B cell (primary cell): ENCODE results near the gene RPL7A. TPM values are rescaled to one million over a fixed set of nuclear protein-coding genes. Genes with fewer than 3 reads are reported as not detected.

Experiments
- ATAC-seq: fragments of 200-7000 bp; cut with Tn5 transposase; one replicate; pipeline ENCODE4 v1.10.0; 2021; ENCODE audit warnings: low read depth, mild to moderate bottlenecking, moderate number of reproducible peaks, moderate library complexity
- CTCF ChIA-PET: fragments of 350-600 bp; sonication (Branson Sonifier 250); formaldehyde crosslinking; loops from one replicate; lab custom pipeline; 2021; ENCODE audit warnings: antibody characterized with exemption, inconsistent platforms; lab: Charles Lee
- POLR2A ChIA-PET: fragments of 350-600 bp; sonication (Branson Sonifier 250); formaldehyde crosslinking; loops from one replicate; lab custom pipeline; 2021; ENCODE audit warnings: antibody characterized with exemption; lab: Charles Lee
- DNase-seq: peaks from one replicate; pipeline ENCODE4 v3.0.0; 2013
- H2AFZ ChIP-seq: 2 replicates; pipeline ENCODE4 v1.6.1; 2012; ENCODE audit warnings: mild to moderate bottlenecking, low read depth, low read length; ENCODE audit not compliant: insufficient read depth, poor library complexity, severe bottlenecking
- H3K27ac ChIP-seq, 2 donors: 1 replicate in 1 of 2; 2 replicates in 1 of 2; pipeline ENCODE4 v1.5.1; 2012 to 2013; ENCODE audit warnings: low read length in 2 of 2, mild to moderate bottlenecking in 2 of 2, moderate library complexity in 1 of 2
- H3K27me3 ChIP-seq, 4 experiments: fragments of 200-600 bp in 1 of 4; sonication (generic) in 1 of 4; replicated peaks in 1 of 4; 1 replicate in 2 of 4; 2 replicates in 2 of 4; pipeline versions ENCODE4 v1.6.1 to v1.7.0; 2013 to 2016; ENCODE audit warnings: low read length in 3 of 4, mild to moderate bottlenecking in 2 of 4, mixed read lengths in 1 of 4, moderate library complexity in 1 of 4; ENCODE audit not compliant: insufficient read depth in 4 of 4, control insufficient read depth in 3 of 4; ENCODE audit errors: control extremely low read depth in 1 of 4
- H3K36me3 ChIP-seq, 2 experiments: replicated peaks in 1 of 2; 1 replicate in 1 of 2; 2 replicates in 1 of 2; pipeline versions ENCODE4 v1.6.1 to v1.7.1; 2013; ENCODE audit warnings: low read length in 1 of 2; ENCODE audit not compliant: insufficient read depth in 2 of 2, control insufficient read depth in 1 of 2; ENCODE audit errors: control extremely low read depth in 1 of 2, extremely low read depth in 1 of 2
- H3K4me1 ChIP-seq, 2 donors: fragments of 200-600 bp in 1 of 2; sonication (generic) in 1 of 2; 1 replicate in 1 of 2; 2 replicates in 1 of 2; pipeline versions ENCODE4 v1.5.1 to v1.6.1; 2013 to 2017; ENCODE audit warnings: low read length in 2 of 2; ENCODE audit not compliant: control insufficient read depth in 2 of 2, insufficient read depth in 2 of 2
- H3K4me2 ChIP-seq: replicated peaks from 2 replicates; pipeline ENCODE3; 2012; ENCODE audit warnings: mild to moderate bottlenecking, low read depth, low read length; ENCODE audit not compliant: poor library complexity, severe bottlenecking
- H3K4me3 ChIP-seq, 5 experiments: fragments of 200-600 bp in 1 of 5; sonication (generic) in 1 of 5; 1 replicate in 3 of 5; 2 replicates in 2 of 5; pipeline versions ENCODE4 v1.5.1 to v1.7.0; 2011 to 2016; ENCODE audit warnings: low read length in 4 of 5, mild to moderate bottlenecking in 4 of 5, low read depth in 2 of 5, control low read depth in 1 of 5, moderate library complexity in 1 of 5; ENCODE audit not compliant: insufficient read depth in 1 of 5; ENCODE audit errors: control extremely low read depth in 1 of 5, extremely low read depth in 1 of 5
- H3K79me2 ChIP-seq: fragments of 200-600 bp; sonication (generic); one replicate; pipeline ENCODE4 v1.6.0; 2016; ENCODE audit warnings: low read length; ENCODE audit not compliant: control insufficient read depth, insufficient read depth
- H3K9ac ChIP-seq: fragments of 200-600 bp; sonication (generic); 2 replicates; pipeline ENCODE4 v1.6.1; 2017; ENCODE audit warnings: mild to moderate bottlenecking, low read length, moderate library complexity
- H3K9me3 ChIP-seq, 3 donors: one replicate each; pipeline versions ENCODE4 v1.6.1 to v1.7.1; 2013; ENCODE audit warnings: low read length in 2 of 3; ENCODE audit not compliant: control insufficient read depth in 2 of 3, insufficient read depth in 1 of 3; ENCODE audit errors: control extremely low read depth in 1 of 3
- H4K20me1 ChIP-seq: 2 replicates; pipeline ENCODE4 v1.6.0; 2012; ENCODE audit warnings: mild to moderate bottlenecking, low read length; ENCODE audit not compliant: insufficient read depth, control insufficient read depth, poor library complexity, severe bottlenecking
- H3K27ac Mint-ChIP-seq: one replicate; pipeline ENCODE4 v1.8.0; 2021; ENCODE audit warnings: mixed read lengths
- H3K27me3 Mint-ChIP-seq: one replicate; pipeline ENCODE4 v1.8.0; 2021; ENCODE audit warnings: mixed read lengths
- H3K4me1 Mint-ChIP-seq: one replicate; pipeline ENCODE4 v1.8.0; 2021; ENCODE audit warnings: mixed read lengths
- H3K4me3 Mint-ChIP-seq: one replicate; pipeline ENCODE4 v1.8.0; 2021; ENCODE audit warnings: mixed read lengths
- H3K9me3 Mint-ChIP-seq: one replicate; pipeline ENCODE4 v1.8.0; 2022; ENCODE audit warnings: mixed read lengths; ENCODE audit not compliant: insufficient read depth
- CTCF ChIP-seq: fragments of 200-600 bp; IDR thresholded peaks from one replicate; pipeline ENCODE4 v1.8.0; 2022; ENCODE audit warnings: antibody characterized with exemption, mild to moderate bottlenecking
- EZH2 ChIP-seq: IDR thresholded peaks from 2 replicates; pipeline ENCODE4 v1.6.1; 2012; ENCODE audit warnings: borderline replicate concordance, low read depth, mild to moderate bottlenecking, moderate library complexity, low read length; ENCODE audit not compliant: insufficient read depth, poor library complexity, severe bottlenecking
- WGBS: methylation state at CpG from one replicate; pipeline ENCODE4 v1.1.5; 2013; ENCODE audit warnings: missing lambda C conversion rate; ENCODE audit not compliant: insufficient coverage; 5-methylcytosine and 5-hydroxymethylcytosine counted together
- intact Hi-C: fragments of 100-400 bp; cut with micrococcal nuclease; formaldehyde crosslinking; loops from one replicate; pipeline ENCODE4 v1.10.0; 2022
- polyA plus RNA-seq: library from polyadenylated mRNA; depleted of rRNA; stranded (reverse); fragments of >200 nt; gene quantifications from 2 replicates; pipeline ENCODE4 v1.2.3, GENCODE V29; 2012
- total RNA-seq, 2 donors: library from RNA; stranded (reverse); fragments of 120-200 nt in 1 of 2; gene quantifications; 1 replicate in 1 of 2; 2 replicates in 1 of 2; pipeline versions ENCODE4 v1.2.3 to v1.2.4, GENCODE V29; 2013 to 2022

RPL7A gene
- total and polyA plus RNA-seq, 2 donors (not counting 1 experiment from before 2014, with no cell fraction given): 2,407 to 3,937 TPM

- H3K4me1 ChIP-seq: peaks cover 26 to 42% of the 10 kb centered on the region in 2 donors
These were observed 21.4 kb downstream of the RPL7A start for GRCh38 chr9:133369422-133369821.

GRCh38 chr9:133369933-133370332 lies 21.9 kb downstream of the RPL7A start:
- peaks cover 94% of the 10 kb centered on the region for H3K79me2 ChIP-seq
- no peak overlapping the region for H3K9ac ChIP-seq
- Mint-ChIP-seq H3K9me3 (no peaks in the 10 kb centered on the region), H3K4me1 (peaks cover 55% of the 10 kb centered on the region), H3K4me3 (no peak overlapping the region), H3K27ac (no peak overlapping the region), H3K27me3 (no peaks in the 10 kb centered on the region)
- peaks cover 31 to 47% of the 10 kb centered on the region in 2 donors for H3K4me1 ChIP-seq
- WGBS: 88% methylated on average over 5 of the region's 7 CpGs
- no peak overlapping the region for H3K4me2 ChIP-seq
- no peak for DNase-seq
- H2AFZ ChIP-seq: no peak overlapping the region
- TF ChIP-seq CTCF: no peak
- TF ChIP-seq EZH2: no peak
- CTCF ChIA-PET: no interaction called here
- H3K4me3 ChIP-seq: no peak overlapping the region
- POLR2A ChIA-PET: no interaction called here
- no peaks in the 10 kb centered on the region for H3K27me3 ChIP-seq
- no peak overlapping the region for H3K27ac ChIP-seq
- H3K36me3 ChIP-seq: peaks cover 0 to 56% of the 10 kb centered on the region in 2 experiments
- no peak for ATAC-seq
- peaks cover 98% of the 10 kb centered on the region for H4K20me1 ChIP-seq
- intact Hi-C loops: no loop called here
- H3K9me3 ChIP-seq: no peaks in the 10 kb centered on the region

More at GRCh38 chr9:133369422-133369821, 21.4 kb downstream of the RPL7A start:
- Histone ChIP-seq H3K27ac (no peak overlapping the region), H3K9ac (no peak overlapping the region), H3K9me3 (no peaks in the 10 kb centered on the region), H3K4me2 (no peak overlapping the region), H3K79me2 (peaks cover 89% of the 10 kb centered on the region), H2AFZ (no peak overlapping the region), H3K27me3 (no peaks in the 10 kb centered on the region), H3K4me3 (no peak overlapping the region), H4K20me1 (peaks cover 96% of the 10 kb centered on the region), H3K36me3 (peaks cover 0 to 59% of the 10 kb centered on the region in 2 experiments)
- Mint-ChIP-seq H3K27me3 (no peaks in the 10 kb centered on the region), H3K4me3 (peak overlapping the region; percentile 16), H3K9me3 (no peaks in the 10 kb centered on the region), H3K4me1 (peaks cover 50% of the 10 kb centered on the region), H3K27ac (no peak overlapping the region)
- DNase-seq (no peak), ATAC-seq (no peak)
- POLR2A ChIA-PET: no interaction called here
- no peak for TF ChIP-seq EZH2
- no peak for TF ChIP-seq CTCF
- 92% methylated on average over 6 of the region's 6 CpGs for WGBS
- CTCF ChIA-PET: no interaction called here
- intact Hi-C loops: no loop called here
